Middle frontal gyrus (tissue), 1 donor: ENCODE measurements around the gene UNC13B.

ENCODE experiments used
- DNase-seq: peaks from one replicate; pipeline ENCODE4 v3.0.0-alpha.2; 2015; ENCODE audit warnings: low spot score; ENCODE audit errors: extremely low spot score

UNC13B gene

GRCh38 chr9:35272989-35273388 lies 111.2 kb downstream of the UNC13B start:
- DNase-seq, result no peak

GRCh38 chr9:35273591-35273990 lies 111.8 kb downstream of the UNC13B start:
- no peak for DNase-seq

GRCh38 chr9:35274993-35275392 lies 113.2 kb downstream of the UNC13B start:
- no peak for DNase-seq

- no peak for DNase-seq
These were observed 115.3 kb downstream of the UNC13B start for GRCh38 chr9:35277171-35277520.

DNA sequence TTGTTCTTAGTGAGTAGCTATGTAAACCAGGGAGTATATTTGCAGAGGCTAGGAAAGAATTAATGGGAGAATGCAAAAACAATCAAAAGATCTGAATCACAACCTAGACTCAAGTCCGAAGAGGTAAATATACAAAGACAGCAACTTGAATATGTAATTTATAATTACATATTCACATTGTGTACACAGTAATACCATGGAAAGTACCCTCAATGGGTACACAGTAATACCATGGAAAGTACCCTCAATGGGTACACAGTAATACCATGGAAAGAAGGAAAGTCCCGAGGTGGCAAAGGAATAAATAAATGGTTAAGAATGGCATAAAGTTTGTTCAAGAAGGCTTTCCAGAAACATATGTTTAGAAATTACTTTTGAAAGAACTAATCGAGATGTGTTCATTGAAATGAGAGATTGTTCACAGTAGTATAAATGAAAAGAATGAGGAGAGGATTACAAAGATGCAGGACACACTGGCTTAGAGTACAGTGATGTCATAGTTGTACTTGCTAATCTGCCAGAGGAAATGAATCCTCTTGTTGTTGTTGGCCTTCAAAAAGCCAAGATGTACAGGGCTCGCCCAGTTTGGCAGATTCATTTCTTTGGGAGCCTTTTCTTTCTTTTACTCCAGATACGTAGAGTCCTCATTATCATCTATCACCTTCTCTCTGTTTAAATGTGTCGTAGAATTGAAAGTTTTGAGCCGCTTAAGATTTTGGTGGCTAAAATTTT lies 116.0 kb downstream of the UNC13B start:
- no peak for DNase-seq

- no peak for DNase-seq
These were observed 118.1 kb downstream of the UNC13B start for GRCh38 chr9:35279946-35280345.

- DNase-seq, result no peak
These were observed 118.6 kb downstream of the UNC13B start for GRCh38 chr9:35280399-35280798.

DNA sequence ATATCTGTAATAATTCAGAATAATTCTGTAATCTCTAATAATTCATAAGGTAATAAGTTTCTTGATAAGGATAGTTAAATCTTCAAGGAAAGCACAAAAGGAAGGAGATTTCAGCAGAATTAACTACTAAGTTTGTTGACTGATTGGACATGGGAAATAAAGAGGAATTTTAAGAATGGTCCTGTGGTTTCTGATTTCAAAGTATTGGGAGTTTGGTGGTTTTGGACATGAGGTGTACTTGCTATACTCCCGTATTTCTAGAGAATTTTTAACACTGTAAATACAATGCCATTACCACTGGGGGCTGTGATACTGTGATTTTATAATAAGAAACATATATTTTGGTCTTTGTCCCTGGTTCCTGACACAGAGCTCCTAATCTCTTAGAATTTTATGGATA lies 123.9 kb downstream of the UNC13B start:
- DNase-seq, result no peak

DNA sequence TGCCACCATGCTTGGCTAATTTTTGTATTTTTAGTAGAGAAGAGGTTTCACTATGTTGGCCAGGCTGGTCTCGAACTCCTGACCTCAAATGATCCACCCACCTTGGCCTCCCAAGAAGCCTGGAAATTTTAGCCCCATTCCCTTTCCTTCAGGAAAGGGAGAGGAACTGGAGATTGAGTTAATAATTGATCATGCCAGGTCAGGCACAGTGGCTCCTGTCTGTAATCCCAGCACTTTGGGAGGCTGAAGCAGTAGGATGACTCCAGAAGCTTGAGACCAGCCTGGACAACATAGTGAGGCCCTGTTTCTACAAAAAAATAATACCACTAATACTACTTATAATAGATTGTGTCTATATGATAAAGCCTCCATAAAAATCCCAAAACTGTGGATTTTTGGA lies 124.6 kb downstream of the UNC13B start:
- no peak for DNase-seq

- no peak for DNase-seq
These were observed 126.3 kb downstream of the UNC13B start for GRCh38 chr9:35287987-35288632.

GRCh38 chr9:35288778-35289177 lies 127.0 kb downstream of the UNC13B start:
- no peak for DNase-seq

- DNase-seq, result no peak
These were observed 131.7 kb downstream of the UNC13B start for GRCh38 chr9:35293376-35293964.

DNA sequence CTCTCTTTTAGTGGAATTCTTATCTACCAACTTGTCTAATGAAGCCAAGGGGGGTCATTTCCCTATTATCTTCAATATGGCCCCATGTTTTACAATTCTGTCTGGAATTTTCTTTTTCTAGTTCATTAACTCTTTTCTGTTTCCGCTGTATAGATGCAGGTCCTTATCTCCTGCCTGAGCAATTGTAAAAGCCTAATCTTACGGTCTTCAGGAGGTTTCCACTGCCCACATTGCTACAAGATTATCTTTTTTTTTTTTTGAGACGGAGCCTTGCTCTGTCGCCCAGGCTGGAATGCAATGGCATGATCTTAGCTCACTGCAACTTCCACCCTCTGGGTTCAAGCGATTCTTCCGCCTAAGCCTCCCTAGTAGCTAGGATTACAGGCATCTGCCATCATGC lies 132.3 kb downstream of the UNC13B start:
- DNase-seq, result no peak

GRCh38 chr9:35294556-35294955 lies 132.7 kb downstream of the UNC13B start:
- no peak for DNase-seq

GRCh38 chr9:35295369-35296036 lies 133.7 kb downstream of the UNC13B start:
- DNase-seq, result no peak

- no peak for DNase-seq
These were observed 141.8 kb downstream of the UNC13B start for GRCh38 chr9:35303567-35303966.

DNA sequence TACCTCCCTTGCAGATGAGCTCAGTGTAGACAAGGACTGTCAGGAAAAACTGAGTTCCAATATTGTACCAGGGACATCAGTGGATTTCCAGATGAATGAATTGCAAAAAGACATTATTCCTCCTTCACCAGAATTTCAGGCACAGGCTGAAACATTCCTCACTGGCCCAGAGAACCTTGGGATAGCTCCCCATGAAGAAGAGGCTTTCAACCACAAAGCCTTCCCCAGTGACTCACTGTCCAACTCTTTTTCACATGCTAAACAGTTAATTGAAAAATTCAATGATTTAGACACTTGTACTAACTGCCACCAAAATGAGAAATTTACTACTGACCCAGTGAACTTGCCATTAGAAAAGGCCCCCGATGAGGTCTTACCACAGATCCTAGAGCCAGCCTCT lies 144.5 kb downstream of the UNC13B start:
- no peak for DNase-seq

DNA sequence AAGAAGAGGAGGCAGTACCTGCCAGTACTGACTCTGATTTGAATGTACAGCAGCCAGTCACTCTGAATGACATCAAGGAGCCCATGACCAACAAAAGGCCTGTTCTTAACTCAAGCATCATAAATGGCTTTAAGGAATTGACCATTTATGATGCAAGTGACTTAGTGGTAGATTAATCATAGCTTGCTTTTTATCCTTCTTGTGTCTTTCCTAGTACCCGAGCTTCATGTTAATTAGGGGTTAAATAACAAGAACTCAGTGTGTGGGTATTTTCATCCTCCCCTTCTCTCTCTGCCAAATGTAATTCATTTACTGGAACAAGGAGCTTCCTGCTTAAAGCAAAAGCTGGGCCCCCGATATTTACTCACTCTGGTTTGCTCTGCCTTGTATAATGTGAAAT lies 146.5 kb downstream of the UNC13B start:
- DNase-seq, result no peak

DNA sequence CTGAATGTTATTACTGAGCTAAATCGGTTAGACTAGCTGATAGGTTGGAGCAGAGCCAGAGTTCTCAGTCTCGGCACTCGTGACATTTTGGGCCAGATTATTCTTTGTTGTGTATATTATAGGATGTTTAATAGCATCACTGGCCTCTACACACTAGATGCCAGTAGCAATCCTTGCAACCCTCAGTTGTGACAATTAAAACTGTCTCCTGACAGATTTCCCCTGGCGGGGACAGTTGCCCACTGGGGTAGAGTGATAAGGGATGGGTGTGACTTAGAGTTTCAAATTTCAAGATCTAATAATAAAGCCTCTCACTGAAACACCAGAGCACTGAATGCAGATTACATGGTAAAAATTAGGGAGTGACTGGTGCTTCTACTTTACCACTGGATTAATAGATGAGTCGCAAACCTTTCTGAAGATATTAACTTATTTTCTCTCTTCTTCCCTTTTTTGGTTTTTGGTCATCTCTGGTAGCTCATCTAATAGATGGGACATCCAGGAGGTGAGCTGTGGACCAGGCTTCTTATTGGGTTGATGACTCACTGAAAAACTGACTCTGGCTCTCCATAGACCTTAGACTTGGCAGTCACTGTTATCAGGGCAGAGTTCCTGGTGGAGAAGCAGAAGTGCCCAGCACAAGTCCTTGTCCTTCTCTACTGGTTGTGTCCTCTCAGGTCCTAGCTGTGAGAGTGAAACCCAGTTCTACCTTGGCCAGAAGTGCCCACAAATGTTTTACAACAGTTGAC lies 150.3 kb downstream of the UNC13B start:
- no peak for DNase-seq

DNA sequence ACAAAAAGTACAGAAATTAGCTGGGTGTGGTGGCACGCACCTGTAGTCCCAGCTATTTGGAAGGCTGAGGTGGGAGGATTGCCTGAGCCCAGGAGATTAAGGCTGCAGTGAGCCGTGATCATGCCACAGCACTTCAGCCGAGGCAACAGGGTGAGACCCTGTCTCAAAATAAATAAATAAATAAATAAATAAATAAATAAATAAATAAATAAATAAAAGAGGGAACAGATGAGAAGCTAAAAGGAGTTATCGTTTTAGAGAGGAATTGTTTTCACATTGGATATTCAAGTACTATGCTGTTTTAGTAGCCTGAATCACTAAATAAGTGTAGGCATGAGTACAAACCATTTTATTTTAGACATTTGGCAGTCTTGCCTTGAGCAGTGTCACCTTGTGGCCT lies 151.7 kb downstream of the UNC13B start:
- DNase-seq, result no peak

GRCh38 chr9:35313916-35314315 lies 152.1 kb downstream of the UNC13B start:
- no peak for DNase-seq

- DNase-seq, result no peak
These were observed 156.9 kb downstream of the UNC13B start for GRCh38 chr9:35318741-35319140.
